IPS DF 4.7 (cell line): ENCODE measurements around the gene KLHL22.
"Not testable (repeated sequence)": the region's sequence is repeated elsewhere in the genome, so short reads cannot be mapped to it uniquely, and the experiment has no call there.

Experiments used
- DNase-seq: peaks from one replicate; pipeline ENCODE4 v3.0.0-alpha.2; 2013; ENCODE audit warnings: low spot score; ENCODE audit errors: extremely low read depth

The KLHL22 gene

DNA sequence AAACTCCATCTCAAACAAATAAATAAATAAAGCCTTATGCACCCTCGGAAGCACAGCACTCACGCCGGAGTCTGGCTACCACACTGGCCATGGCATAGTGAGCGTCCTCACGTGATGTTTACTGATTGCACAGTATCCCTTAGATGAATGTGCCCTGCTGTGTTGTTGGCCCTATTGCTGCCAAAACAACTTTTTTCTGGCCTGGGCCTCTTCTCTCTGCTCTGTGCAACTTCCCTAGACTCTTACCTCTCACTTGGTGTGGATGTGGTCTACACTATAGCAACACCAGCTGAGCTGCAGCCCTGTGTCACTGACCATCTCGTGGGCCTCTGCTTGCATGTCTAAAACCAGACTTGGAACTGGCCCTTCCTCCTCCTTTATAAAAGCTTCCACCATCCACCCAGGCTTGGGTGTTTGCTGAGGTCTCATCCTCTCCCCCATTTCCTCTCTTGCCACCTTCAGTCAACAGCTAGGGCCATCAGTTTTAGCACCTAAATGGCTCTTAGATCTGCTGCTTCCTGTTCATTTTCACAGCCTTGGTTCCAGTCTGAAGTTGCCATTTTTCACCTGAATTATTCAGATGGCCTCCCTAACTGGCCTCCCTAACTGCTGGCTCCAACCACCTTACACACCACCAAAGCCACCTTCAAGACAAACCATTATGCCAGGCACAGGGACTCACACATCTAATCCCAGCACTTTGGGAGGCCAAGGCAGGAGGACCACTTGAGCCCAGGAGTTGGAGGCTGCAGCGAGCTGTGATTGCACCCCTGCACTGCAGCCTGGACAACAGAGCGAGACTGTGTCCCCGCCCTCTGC, 92.4 kb downstream of the KLHL22 start:
- DNase-seq, result no peak

DNA sequence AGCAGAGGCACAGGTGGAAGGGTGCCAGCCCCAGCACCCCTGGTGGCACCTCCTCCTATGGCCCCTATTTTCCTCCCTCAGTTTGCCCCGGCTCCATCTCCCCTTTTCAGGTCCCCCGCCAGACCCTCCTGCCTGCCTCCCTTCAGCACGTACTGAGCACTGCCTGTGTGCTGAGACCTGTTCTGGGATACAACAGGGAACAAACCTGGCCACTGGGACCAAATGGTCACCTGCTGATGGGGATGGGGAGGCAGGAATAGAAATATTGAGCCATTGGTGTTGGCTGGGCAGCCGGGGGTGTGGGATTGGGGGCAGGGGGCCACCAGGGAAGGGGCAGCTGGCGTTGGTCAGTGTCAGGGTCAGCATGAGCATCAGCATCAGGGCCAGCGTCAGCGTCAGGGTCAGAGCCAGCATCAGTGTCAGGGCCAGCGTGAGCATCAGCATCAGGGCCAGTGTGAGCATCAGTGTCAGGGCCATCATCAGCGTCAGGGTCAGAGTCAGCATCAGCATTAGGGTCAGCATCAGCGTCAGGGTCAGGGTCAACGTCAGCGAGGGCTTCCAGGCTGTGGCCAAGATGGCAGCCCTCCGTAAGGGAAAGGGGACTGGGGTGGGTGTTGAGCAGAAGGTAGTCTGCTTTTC, 94.1 kb downstream of the KLHL22 start:
- no peak for DNase-seq

DNA sequence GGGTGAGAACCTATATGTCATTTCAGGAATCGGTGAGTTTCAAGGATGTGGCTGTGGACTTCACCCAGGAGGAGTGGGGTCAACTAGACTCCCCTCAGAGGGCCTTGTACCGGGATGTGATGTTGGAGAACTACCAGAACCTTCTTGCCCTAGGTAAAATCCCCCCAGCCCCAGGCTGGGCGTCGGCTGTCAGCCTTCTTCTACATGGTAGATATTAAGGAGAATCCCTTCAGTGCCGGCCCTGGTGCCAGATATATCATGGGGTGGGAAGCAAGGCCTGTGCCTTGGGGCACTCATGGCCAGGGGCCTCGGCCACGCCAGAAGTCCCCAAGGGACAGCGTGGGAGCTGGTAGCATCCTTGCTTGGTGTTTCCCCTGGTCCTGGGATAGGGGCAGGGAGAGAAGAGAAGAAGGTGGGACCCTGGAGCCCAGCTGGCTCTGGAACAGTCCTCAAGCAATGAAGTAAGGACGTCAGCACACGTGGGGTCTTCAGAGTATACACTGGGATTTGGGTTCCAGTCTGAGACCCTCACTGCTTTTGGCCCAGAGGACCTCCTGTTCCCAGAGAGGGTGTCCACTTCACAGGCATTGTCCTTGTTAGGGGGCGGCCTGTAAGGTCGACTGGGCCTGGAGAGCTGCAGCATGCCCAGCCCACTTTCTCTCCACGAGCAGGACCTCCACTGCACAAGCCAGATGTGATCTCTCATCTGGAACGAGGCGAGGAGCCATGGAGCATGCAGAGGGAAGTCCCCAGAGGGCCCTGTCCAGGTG, 94.8 kb downstream of the KLHL22 start:
- no peak for DNase-seq

DNA sequence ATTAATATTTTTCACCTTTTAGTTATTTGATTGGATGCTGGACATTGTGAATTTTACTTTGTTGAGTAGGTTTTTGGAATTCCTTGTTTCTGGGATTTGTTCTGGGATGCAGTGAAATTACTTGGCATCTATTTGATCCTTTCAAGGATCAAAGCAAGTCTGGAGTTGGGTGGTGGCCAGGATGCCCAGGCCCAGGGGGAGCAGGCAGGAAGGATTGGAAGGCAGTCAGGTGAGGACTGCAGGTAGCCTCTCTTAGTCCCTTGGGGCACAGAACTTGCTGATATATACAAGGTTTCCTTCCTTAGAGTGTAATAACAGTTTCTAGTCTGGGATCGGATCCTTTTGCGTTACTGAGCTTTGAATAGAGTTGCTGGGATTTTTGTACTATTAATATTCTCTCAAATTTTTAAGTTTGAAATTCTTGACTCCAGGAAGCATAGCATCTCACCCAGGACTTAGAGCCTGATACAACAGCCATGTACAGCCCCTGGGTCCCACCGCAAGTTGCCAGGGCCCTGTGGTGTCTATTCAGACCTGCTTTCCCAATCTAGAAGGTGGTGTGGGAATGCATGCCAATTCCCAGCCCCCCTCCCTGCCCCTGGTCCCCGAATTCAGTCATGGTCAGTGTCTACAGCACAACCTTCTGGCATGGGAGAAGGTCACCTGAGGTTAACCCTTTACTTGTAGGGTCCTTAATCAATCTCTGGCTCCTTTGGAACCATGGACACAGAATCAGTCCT, 95.6 kb downstream of the KLHL22 start:
- DNase-seq, result no peak

DNA sequence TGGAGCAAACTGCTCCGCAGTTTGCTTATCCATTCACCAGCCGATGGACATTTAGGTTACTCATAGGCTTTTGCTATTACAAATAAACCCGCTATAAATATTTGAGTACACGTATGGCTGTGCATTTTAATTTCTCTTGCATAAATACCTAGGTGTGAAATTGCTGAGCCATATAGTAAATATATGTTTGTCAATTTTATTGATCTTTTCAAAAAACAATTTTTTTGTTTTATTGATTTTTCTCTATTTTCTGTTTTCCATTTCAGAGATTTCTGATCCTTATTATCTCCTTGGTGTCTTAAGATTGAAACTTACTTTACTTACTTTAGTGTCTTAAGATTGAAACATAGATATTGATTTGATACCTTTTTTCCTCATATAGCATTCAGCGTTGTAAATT, 97.2 kb downstream of the KLHL22 start:
- no peak for DNase-seq

- DNase-seq, result no peak
These were observed 98.1 kb downstream of the KLHL22 start for GRCh38 chr22:20397498-20397897.

DNA sequence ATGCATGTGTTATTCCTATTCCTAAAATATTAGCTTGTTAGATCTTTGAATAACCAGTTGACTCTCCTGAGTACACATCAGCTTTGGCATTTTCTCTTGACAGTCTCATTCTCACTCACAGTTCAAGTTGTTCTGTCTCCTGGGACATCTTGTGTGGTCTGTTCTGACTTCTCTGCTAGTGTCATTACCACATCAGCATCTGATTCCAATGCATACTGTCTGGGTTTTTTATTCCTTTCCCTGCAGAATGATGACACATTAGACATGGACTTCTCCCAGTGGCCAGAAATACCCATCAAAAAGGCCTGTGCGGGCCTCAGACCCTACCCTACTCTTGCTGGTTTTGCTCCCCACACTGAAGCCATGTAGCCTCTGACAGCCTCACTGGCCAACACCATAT, 99.0 kb downstream of the KLHL22 start:
- DNase-seq, result no peak

DNA sequence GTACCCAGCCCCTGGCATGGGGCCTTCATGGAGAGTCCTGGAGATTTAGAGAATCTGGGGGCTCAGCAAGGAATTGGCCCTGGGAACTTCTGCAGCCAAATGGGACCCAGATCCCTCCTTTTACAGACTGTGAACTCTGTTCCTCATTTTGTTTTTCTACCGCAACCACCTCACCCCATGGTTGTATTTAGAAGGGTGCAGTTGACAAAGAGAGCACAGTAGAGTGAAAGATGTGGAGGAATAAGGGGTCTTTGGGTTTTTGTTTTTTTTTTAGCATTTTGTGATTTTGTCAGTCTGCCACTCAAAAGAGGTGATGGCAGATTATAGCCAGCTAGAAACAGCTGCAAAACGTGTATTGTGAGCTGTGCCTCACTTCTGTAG, 99.7 kb downstream of the KLHL22 start:
- no peak for DNase-seq

GRCh38 chr22:20395181-20395906, 100.3 kb downstream of the KLHL22 start:
- no peak for DNase-seq

DNA sequence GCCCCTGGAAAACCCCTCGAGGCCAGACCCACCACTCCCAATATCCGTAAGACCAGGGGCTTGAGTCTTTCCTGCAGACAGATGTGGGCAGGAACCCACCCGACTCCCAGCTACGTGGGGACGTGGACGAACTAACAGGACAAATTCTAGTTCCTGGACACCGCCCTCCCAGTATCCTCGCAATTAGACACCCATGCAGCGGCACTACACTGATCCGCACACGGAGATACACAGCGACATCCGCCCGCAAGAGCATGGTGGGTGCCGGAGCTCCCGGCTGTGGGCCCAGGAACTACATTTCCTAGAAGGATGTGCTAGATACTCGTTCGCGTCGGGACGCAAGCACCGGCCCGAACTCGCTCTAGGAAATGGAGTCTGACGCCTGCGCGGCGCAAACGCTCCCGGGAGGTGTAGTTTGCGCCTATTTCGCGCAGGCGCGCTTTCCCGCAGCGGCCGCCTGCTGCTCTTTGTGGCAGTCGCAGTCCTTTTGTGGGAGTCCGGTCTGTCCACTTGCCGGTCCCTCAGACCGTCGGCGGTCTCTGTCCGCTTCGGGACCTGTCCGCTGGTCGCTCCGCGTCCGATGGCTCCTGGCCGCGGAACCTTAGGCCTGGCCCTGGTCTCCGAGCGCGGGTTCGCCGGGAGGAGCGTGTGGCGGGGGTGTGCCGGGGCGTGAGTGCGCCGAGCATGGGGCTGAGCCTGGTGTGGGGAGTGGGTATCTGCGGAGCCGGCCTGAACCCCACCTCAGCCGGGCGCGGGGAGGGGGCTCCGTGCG, 101.7 kb downstream of the KLHL22 start, which contains the start of gene ZNF74:
TSS of gene ZNF74 (plus strand) at position 447 of the 772 bp plus-strand sequence. CDS start 478 bp downstream, outside the sequence.
- DNase-seq, result peak; percentile 71

GRCh38 chr22:20392983-20393704, 102.5 kb downstream of the KLHL22 start:
- no peak for DNase-seq

DNA sequence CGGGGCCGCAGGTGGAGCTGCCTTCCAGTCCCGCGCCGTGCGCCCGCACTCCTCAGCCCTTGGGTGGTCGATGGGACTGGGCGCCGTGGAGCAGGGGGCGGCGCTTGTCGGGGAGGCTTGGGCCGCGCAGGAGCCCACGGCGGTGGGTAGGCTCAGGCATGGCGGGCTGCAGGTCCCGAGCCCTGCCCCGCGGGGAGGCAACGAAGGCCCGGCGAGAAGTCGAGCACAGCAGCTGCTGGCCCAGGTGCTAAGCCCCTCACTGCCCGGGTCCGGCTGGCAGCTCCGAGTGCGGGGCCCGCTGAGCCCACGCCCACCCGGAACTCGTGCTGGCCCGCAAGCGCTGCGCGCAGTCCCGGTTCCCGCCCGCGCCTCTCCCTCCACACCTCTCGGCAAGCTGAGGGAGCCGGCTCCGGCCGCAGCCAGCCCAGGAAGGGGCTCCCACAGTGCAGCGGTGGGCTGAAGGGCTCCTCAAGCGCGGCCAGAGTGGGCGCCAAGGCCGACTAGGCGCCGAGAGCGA, 103.2 kb downstream of the KLHL22 start:
- not testable (repeated sequence) for DNase-seq
